Medulla oblongata (tissue), 1 donor: ENCODE measurements around the gene RPLP2.

ENCODE experiments used
- DNase-seq: peaks from one replicate; pipeline ENCODE4 v3.0.0-alpha.2; 2015; ENCODE audit errors: extremely low spot score

RPLP2 gene

GRCh38 chr11:823441-824291, 13.9 kb downstream of the RPLP2 start:
- no peak for DNase-seq

DNA sequence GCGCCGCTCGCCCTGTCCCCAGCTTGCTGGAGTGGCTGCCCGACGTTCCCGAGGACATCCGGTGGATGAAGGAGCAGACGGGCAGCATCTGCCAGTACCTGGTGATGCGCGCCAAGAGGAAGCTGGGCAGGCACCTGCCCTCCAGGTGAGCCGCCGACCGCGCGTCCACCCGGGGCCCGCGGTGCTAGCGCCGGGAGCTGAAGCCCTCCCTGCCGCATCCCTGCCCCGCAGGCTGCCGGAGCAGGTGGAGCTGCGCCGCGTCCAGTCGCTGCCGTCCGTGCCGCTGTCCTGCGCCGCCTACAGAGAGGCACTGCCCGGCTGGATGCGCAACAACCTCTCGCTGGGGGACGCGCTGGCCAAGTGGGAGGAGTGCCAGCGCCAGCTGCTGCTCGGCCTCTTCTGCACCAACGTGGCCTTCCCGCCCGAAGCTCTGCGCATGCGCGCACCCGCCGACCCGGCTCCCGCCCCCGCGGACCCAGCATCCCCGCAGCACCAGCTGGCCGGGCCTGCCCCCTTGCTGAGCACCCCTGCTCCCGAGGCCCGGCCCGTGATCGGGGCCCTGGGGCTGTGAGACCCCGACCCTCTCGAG, 14.6 kb downstream of the RPLP2 start:
- no peak for DNase-seq

DNA sequence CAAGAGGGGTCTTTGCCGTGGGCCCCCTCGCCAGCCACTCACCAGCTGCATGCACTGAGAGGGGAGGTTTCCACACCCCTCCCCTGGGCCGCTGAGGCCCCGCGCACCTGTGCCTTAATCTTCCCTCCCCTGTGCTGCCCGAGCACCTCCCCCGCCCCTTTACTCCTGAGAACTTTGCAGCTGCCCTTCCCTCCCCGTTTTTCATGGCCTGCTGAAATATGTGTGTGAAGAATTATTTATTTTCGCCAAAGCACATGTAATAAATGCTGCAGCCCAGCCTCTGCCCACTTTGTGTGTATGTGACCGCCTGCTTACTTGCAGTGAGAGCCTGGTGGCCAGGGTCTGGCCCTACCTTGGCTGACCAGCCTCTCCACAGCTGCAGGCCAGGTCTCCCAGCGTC, 15.2 kb downstream of the RPLP2 start:
- no peak for DNase-seq

DNA sequence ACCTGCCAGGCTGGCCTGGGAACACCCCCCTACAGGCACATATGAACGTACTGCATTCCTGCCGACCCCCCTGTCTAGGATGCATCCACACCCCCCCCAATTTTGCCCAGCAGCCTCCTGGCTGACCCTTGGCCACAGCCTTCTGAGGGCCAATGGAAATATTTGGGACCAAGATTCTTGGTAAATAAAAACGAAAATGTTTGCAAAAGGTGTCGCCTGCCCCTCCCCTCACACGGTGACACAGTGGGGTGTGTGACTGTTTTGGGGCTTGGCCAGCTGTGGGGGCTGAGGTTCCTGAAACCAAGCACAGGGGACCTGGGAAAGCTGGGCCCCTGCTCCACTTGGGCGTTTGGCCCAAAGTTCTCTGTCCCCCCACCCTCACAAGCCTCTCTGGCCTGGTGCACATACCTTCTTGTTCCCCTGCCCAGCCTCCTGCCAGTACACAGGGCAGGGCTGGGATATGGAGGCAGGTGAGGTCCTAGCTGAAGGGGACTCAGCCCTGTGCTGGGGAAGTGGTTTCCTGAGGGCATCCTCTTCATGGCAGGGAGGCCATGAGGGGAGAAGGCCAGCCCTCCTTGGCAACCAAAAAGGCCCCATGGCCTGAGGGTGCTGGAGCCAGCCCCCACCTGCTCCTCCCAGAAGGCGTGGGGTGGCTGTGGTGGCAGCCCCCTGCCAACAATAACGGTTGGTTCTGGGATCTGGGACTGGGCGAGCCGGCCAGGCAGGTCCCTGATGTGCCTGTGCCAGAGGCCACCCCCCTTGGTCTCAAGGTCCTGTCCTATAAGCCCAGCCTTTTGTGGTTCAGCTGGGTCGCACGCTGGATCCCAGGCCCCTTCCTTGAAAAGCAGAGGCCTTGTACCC, 15.8 kb downstream of the RPLP2 start:
- no peak for DNase-seq

GRCh38 chr11:826227-826621, 16.5 kb downstream of the RPLP2 start:
- DNase-seq, result no peak

DNA sequence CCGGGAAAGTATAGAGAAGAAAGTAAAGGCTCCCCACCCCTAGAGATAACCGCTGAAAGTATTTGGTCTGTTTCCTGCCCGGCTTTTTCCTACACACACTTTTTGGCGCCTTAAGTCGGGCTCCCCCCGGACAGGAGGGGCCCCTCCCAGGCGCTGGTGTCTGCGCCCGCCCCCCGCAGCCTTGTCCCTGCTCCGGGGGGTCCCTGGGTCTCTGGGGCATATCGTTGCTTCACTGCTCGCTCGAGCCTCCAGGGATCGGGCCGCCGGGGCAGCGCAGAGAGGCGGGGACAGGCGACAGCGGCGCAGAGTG, 17.0 kb downstream of the RPLP2 start:
- DNase-seq, result no peak

- no peak for DNase-seq
These were observed 17.6 kb downstream of the RPLP2 start for GRCh38 chr11:827146-827896.

GRCh38 chr11:827897-828192, 18.1 kb downstream of the RPLP2 start, which contains the start of gene CRACR2B:
TSS of gene CRACR2B (plus strand) at chr11:827919. CDS start at chr11:828608, 689 bp downstream.
- DNase-seq, result no peak

GRCh38 chr11:828506-829175, 18.9 kb downstream of the RPLP2 start:
- no peak for DNase-seq

DNA sequence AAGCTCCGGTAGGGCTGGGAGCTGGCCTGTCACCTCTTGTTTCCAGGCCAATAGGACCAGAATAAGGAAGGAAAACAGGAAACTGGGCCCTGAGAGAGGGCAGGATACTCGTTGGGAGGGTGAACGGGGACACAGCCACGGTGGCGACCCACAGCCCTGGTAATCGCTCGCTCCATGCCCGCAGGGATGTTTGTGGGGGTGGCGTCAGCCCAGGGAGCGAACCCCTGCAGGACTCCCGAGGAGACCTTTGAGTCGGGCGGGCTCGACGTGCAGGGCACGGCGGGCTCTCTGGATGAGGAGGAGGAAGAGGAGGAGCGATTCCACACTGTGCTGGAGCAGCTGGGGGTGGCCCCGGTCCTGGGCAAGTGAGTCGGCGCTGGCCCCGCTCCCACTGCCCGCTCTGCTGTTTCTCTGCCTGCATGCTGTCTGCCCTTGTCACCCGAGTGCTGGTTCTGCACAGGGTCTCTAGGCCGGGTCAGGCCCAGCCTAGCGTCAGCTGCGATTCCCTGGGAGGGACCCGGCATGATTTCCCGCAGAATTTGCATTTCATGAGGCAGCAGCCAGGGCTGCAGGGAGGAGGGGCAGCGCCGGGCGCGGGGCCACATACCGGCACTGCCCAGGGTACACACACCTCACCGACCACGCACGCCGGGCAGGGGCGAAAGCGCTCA, 19.5 kb downstream of the RPLP2 start:
- DNase-seq, result no peak

DNA sequence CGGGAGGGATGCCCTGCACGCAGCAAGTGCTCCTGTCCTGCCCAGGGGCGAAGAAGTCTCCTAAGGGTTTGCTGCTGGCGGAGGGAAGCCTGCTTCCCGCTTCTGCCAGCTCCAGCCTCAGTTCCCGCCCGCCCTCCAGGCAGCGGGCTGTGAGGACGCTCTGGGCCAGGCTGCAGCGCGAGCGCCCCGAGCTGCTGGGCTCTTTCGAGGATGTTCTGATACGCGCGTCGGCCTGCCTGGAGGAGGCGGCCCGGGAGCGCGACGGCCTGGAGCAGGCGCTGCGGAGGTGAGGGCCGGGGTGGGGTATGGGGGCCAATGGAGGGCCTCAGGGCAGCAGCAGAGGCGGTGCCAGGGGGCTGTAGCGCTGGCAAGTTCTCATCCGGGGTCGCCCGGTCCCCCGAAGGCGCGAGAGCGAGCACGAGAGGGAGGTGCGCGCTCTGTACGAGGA, 20.1 kb downstream of the RPLP2 start:
- DNase-seq, result no peak

DNA sequence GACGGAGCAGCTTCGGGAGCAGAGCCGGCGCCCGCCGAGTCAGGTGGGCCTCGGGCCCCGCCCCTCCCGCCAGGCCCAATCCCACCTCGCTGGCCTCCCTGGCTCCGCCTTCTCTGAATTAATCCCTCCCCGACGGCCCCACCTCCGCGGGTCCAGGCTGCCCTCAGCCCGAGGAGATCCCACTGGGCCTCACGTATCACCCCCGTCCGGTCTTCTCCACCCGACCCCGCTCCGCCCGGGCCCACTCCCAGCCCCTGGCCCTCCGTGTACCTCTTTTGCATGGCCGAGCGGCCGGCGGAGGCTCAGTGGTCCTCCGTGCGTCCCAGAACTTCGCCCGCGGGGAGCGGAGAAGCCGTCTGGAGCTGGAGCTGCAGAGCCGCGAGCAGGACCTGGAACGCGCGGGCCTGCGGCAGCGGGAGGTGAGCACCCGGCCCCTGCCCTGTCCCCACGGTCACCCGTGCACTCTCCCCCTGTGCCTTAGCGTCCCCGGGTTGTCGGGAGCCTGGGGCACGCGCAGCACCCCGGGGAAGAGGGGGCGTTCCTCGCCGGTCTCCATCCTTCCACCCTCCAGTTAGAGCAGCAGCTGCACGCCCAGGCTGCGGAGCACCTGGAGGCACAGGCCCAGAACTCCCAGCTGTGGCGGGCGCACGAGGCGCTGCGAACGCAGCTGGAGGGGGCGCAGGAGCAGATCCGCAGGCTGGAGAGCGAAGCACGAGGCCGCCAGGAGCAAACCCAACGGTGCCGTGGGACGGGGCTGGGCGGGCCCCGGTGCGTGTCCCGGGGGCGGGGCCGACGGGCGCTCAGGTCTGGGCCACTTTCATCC, 20.7 kb downstream of the RPLP2 start:
- DNase-seq, result no peak

DNA sequence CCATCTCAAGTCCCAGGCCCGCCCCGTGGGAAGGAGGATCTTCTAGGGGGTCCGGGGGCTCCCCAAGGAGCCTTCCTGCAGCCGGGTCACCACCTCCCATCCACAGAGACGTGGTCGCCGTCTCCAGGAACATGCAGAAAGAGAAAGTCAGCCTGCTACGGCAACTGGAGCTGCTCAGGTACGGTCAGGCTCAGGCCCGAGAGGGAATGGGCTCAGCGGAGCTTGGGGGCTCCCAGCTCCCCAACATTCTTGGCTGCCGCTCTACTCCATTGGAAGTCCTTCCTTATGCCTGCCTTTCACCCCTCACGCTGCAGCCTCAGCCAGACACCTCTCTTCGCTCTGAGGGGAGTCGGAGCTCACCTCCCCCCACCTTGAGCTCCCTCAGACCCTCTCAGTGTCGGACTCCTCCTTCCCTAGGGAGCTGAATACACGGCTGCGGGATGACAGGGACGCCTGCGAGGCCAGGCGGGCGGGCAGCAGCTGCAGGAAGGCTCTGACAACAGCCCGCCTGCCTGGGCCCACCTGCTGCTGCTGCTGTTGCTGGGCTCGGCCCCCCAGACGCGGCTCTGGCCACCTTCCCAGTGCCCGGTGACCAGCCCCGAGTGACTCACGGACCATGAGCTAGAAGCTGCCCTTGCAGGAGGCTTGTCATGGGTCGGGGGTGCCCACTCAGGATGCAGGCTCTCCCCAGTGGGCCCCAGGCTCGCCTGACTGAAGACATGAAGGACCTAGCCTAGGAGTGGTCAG, 21.5 kb downstream of the RPLP2 start:
- DNase-seq, result no peak

- no peak for DNase-seq
These were observed 22.3 kb downstream of the RPLP2 start for GRCh38 chr11:831961-832528.

DNA sequence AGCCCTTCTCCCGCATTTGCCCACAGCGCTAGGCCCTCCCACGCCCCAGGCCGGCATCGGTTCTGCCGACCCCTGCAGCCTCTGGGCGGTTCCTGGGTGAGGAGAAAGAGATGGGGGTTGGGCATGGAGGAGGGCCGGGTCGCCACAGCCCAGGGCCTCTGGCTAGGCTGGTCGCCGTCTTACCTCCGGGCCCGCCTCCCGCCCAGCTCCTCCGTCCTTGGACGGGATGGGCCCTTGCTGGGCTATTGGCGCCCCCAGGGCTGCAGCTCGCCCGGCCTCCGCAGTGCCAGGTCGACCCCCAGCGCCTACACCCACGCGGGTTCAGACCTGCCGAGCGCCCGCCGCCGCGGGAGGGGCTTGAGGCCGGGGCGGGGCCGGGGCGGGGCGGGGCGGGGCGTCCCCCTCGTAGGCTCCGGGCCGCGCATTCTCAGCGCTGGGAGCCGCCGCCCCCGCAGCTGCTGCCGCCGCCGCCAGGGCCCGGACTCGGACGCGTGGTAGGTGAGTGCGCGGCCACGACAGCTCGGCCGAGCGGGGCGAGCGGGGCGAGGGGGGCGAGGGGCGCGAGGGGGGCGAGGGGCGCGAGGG, 22.9 kb downstream of the RPLP2 start, which contains the start of gene CD151:
Gene CD151 (plus strand): TSS at position 424 of the 585 bp plus-strand sequence. CDS start 3,118 bp downstream, outside the sequence.
- DNase-seq, result no peak

DNA sequence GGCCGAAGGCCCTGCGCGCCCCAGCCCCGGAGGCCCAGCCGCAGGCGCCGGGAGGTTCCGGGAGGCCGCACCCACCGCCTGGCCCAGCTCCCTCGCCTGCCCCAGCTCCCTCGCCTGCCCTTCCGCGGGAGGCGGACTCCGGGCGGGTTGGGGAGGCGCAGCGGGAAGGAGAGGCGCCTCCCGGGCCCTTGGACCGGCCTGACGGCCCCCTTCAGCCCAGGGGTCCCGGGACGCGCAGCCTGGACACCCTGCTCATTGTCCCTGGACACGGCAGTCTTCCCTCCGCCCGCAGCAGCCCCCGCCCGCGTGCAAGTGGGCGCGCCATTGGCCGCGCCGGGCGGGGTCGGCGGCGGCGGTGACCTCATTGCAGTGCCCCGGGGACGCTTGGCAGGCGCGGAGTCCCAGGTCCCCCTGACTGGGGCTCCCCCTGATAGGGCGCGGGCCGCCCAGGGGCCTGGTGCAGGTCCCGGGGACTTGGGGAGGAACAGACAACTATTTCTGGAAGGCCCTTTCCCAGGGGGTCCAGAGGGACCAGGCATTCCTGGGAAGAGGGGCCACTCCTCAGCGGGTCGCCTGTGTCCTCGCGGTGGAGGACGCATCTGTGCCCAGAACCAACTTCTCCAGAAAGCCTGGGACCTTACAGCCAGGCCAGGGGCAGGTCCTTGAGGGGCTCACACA, 23.5 kb downstream of the RPLP2 start:
- DNase-seq, result no peak

GRCh38 chr11:833849-834311, 24.1 kb downstream of the RPLP2 start:
- DNase-seq, result no peak
